MCF 10A (cell line): ENCODE results near the gene ARHGAP18. TPM values are rescaled to one million over a fixed set of nuclear protein-coding genes. Genes with fewer than 3 reads are reported as not detected.
A peak's percentile ranks its signal among the peaks of the same experiment; 100 is the strongest.

ENCODE experiments used
- BruUV-seq: library from RNA; stranded (reverse); fragments of 400-500 nt; replicated peaks from 2 replicates; lab custom pipeline; 2021; lab: Mats Ljungman, UMichigan
- CTCF ChIA-PET: fragments of 300-600 bp; sonication (Branson Sonifier 250); formaldehyde crosslinking; extraction: SDS; loops from one replicate; lab custom pipeline; 2021; ENCODE audit warnings: antibody characterized with exemption, inconsistent platforms; lab: Yijun Ruan, JAX
- POLR2A ChIA-PET: fragments of 300-600, 350-650 bp; sonication (Branson Sonifier 250); formaldehyde crosslinking; extraction: SDS; loops from one replicate; lab custom pipeline; 2020; ENCODE audit warnings: antibody characterized with exemption, inconsistent platforms; lab: Yijun Ruan, JAX
- DNase-seq: peaks from one replicate; pipeline ENCODE4 v3.0.0-alpha.2; 2018; ENCODE audit not compliant: unreplicated experiment
- H3K27ac Mint-ChIP-seq: one replicate; pipeline ENCODE4 v1.8.0; 2022; ENCODE audit warnings: mild to moderate bottlenecking, low read depth, mixed read lengths; ENCODE audit not compliant: unreplicated experiment
- H3K27me3 Mint-ChIP-seq: one replicate; pipeline ENCODE4 v1.8.0; 2022; ENCODE audit warnings: mixed read lengths; ENCODE audit not compliant: insufficient read depth, unreplicated experiment
- H3K36me3 Mint-ChIP-seq: one replicate; pipeline ENCODE4 v1.8.0; 2022; ENCODE audit warnings: mild to moderate bottlenecking, moderate library complexity, mixed read lengths; ENCODE audit not compliant: insufficient read depth, unreplicated experiment
- H3K4me1 Mint-ChIP-seq: one replicate; pipeline ENCODE4 v1.8.0; 2022; ENCODE audit warnings: mixed read lengths; ENCODE audit not compliant: insufficient read depth, unreplicated experiment
- H3K4me3 Mint-ChIP-seq: one replicate; pipeline ENCODE4 v1.8.0; 2022; ENCODE audit warnings: mild to moderate bottlenecking, moderate library complexity, mixed read lengths; ENCODE audit not compliant: unreplicated experiment
- H3K9me3 Mint-ChIP-seq: one replicate; pipeline ENCODE4 v1.8.0; 2022; ENCODE audit warnings: mixed read lengths; ENCODE audit not compliant: unreplicated experiment
- CTCF ChIP-seq: fragments of 200-600 bp; IDR thresholded peaks from one replicate; pipeline ENCODE4 v1.8.0; 2022; ENCODE audit warnings: antibody characterized with exemption, mild to moderate bottlenecking; ENCODE audit not compliant: unreplicated experiment
- intact Hi-C: fragments of 100-400 bp; cut with micrococcal nuclease; formaldehyde crosslinking; loops from 2 replicates; pipeline ENCODE4 v1.14.1; 2022
- total RNA-seq: library from RNA; stranded (reverse); gene quantifications from 2 replicates; pipeline ENCODE4 v1.2.3, GENCODE V29; 2022

ARHGAP18 gene
- total RNA-seq, 1 experiment from 2014 or later, result 22.9 TPM

GRCh38 chr6:129679275-129679674 lies 30.7 kb downstream of the ARHGAP18 start:
- TF ChIP-seq CTCF, result no peak
- TSS peak; percentile 58 for BruUV-seq
- intact Hi-C loops, result loop anchor here (10.0 kb wide), 1 partner anchor 184 kb away; no protein-coding TSS in a partner anchor
- ChIA-PET POLR2A (interaction anchor here (1.0 to 1.3 kb wide), 4 partner anchors 25 to 49 kb away, joined by 3 read pairs; no protein-coding TSS in a partner anchor), CTCF (no interaction called here)
- Mint-ChIP-seq H3K36me3 (peaks cover 8% of the 10 kb centered on the region), H3K27me3 (no peaks in the 10 kb centered on the region), H3K4me3 (peak overlapping the region; percentile 35), H3K27ac (peak overlapping the region; percentile 65), H3K9me3 (no peaks in the 10 kb centered on the region), H3K4me1 (peaks cover 54% of the 10 kb centered on the region)
- no peak for DNase-seq

GRCh38 chr6:129678463-129678862 lies 31.5 kb downstream of the ARHGAP18 start:
- Mint-ChIP-seq H3K9me3 (no peaks in the 10 kb centered on the region), H3K27me3 (no peaks in the 10 kb centered on the region), H3K36me3 (peaks cover 8% of the 10 kb centered on the region), H3K4me3 (no peak overlapping the region), H3K4me1 (peaks cover 50% of the 10 kb centered on the region), H3K27ac (peak overlapping the region; percentile 59)
- intact Hi-C loops, result loop anchor here (10.0 kb wide), 1 partner anchor 184 kb away; no protein-coding TSS in a partner anchor
- no TSS peak for BruUV-seq
- no peak for DNase-seq
- ChIA-PET CTCF (interaction anchor here (0.6 to 1.1 kb wide), 2 partner anchors 24 to 49 kb away, joined by 3 read pairs; no protein-coding TSS in a partner anchor), POLR2A (interaction anchor here (0.6 to 2.7 kb wide), 8 partner anchors 22 to 1696 kb away, joined by 3 to 18 read pairs (median 3); partner anchors contain the start of gene ARHGAP18)
- TF ChIP-seq CTCF, result no peak

- intact Hi-C loops, result loop anchor here (10.0 kb wide), 1 partner anchor 183 kb away; no protein-coding TSS in a partner anchor
- BruUV-seq, result no TSS peak
- Mint-ChIP-seq H3K36me3 (peaks cover 8% of the 10 kb centered on the region), H3K27ac (peak overlapping the region; percentile 59), H3K27me3 (no peaks in the 10 kb centered on the region), H3K4me1 (peaks cover 56% of the 10 kb centered on the region), H3K9me3 (no peaks in the 10 kb centered on the region), H3K4me3 (no peak overlapping the region)
- no peak for DNase-seq
- ChIA-PET POLR2A (interaction anchor here (0.6 to 2.7 kb wide), 8 partner anchors 17 to 1697 kb away, joined by 3 to 18 read pairs (median 3); partner anchors contain the start of gene ARHGAP18), CTCF (interaction anchor here (1.1 to 1.6 kb wide), 2 partner anchors 24 to 54 kb away, joined by 3 to 4 read pairs; no protein-coding TSS in a partner anchor)
- no peak for TF ChIP-seq CTCF
Observed at GRCh38 chr6:129677620-129678325, 32.2 kb downstream of the ARHGAP18 start.
